Coronary artery (tissue), 2 donors: ENCODE data around the gene VAMP2.

Experiments
- DNase-seq: peaks from one replicate; pipeline ENCODE4 v3.0.0-alpha.2; 2017; ENCODE audit warnings: low spot score
- H3K27ac ChIP-seq, 2 donors: fragments of 200-600 bp; sonication (generic); one replicate each; pipeline ENCODE4 v1.5.1; 2016 to 2019
- H3K4me3 ChIP-seq: fragments of 200-600 bp; sonication (generic); 2 replicates; pipeline ENCODE4 v1.5.1; 2016; ENCODE audit warnings: mild to moderate bottlenecking, moderate library complexity
- CTCF ChIP-seq: fragments of 200-600 bp; sonication (generic); IDR thresholded peaks from one replicate; pipeline ENCODE4 v1.5.1; 2019; ENCODE audit warnings: antibody characterized with exemption

The VAMP2 gene

GRCh38 chr17:8140065-8141029 is 22.4 kb downstream of the VAMP2 start:
- H3K4me3 ChIP-seq: no peak overlapping the region
- TF ChIP-seq CTCF: no peak
- H3K27ac ChIP-seq: peak overlapping the region; percentile 89 to 93
- peak; percentile 81 for DNase-seq

- peak; percentile 93 for TF ChIP-seq CTCF
- Histone ChIP-seq H3K27ac (peak overlapping the region; percentile 89 to 93), H3K4me3 (peak overlapping the region; percentile 56)
- peak; percentile 96 for DNase-seq
Observed at GRCh38 chr17:8138672-8139371, 23.9 kb downstream of the VAMP2 start.

GRCh38 chr17:8138374-8138671 is 24.4 kb downstream of the VAMP2 start:
- no peak for TF ChIP-seq CTCF
- Histone ChIP-seq H3K27ac (peak overlapping the region; percentile 89 to 93), H3K4me3 (peak overlapping the region; percentile 56)
- DNase-seq: no peak

GRCh38 chr17:8137645-8138373 is 24.9 kb downstream of the VAMP2 start:
- Histone ChIP-seq H3K27ac (peak overlapping the region; percentile 89 to 93), H3K4me3 (peak overlapping the region; percentile 56)
- no peak for TF ChIP-seq CTCF
- DNase-seq: no peak

- Histone ChIP-seq H3K27ac (no peak overlapping the region), H3K4me3 (no peak overlapping the region)
- no peak for TF ChIP-seq CTCF
- DNase-seq: no peak
Observed at GRCh38 chr17:8133941-8134340, 28.8 kb downstream of the VAMP2 start.

- Histone ChIP-seq H3K4me3 (no peak overlapping the region), H3K27ac (no peak overlapping the region)
- no peak for TF ChIP-seq CTCF
- DNase-seq: no peak
Observed at GRCh38 chr17:8133399-8133798, 29.3 kb downstream of the VAMP2 start.
